Fibroblast of upper back skin (primary cell): Measurements from ENCODE around the gene UNC79.
"Not testable (repeated sequence)": the region's sequence is repeated elsewhere in the genome, so short reads cannot be mapped to it uniquely, and the experiment has no call there.

Experiments
- DNase-seq: peaks from one replicate; pipeline ENCODE4 v3.0.0-alpha.2; 2013

Gene UNC79

GRCh38 chr14:93430315-93431035 is at the start of gene UNC79:
Gene UNC79 (plus strand): TSS chr14:93430939. CDS start chr14:93431030, 91 bp downstream.
- DNase-seq: no peak

- no peak for DNase-seq
These were observed 49.1 kb upstream of the UNC79 start for GRCh38 chr14:93381644-93382043.

- DNase-seq: not testable (repeated sequence)
These were observed 46.5 kb upstream of the UNC79 start for GRCh38 chr14:93384256-93384655.

- no peak for DNase-seq
These were observed 35.5 kb upstream of the UNC79 start for GRCh38 chr14:93395231-93395630.

GRCh38 chr14:93396456-93396855 is 34.3 kb upstream of the UNC79 start:
- DNase-seq: no peak

GRCh38 chr14:93398491-93398890 is 32.2 kb upstream of the UNC79 start:
- no peak for DNase-seq

GRCh38 chr14:93402951-93403350 is 27.8 kb upstream of the UNC79 start:
- no peak for DNase-seq

GRCh38 chr14:93410021-93410420 is 20.7 kb upstream of the UNC79 start:
- no peak for DNase-seq

- no peak for DNase-seq
These were observed 19.8 kb upstream of the UNC79 start for GRCh38 chr14:93410893-93411292.

- DNase-seq: not testable (repeated sequence)
These were observed 5.6 kb upstream of the UNC79 start for GRCh38 chr14:93425136-93425535.

- DNase-seq: no peak
These were observed 4.0 kb upstream of the UNC79 start for GRCh38 chr14:93426750-93427149.

- DNase-seq: no peak
These were observed 414 bp downstream of the UNC79 start for GRCh38 chr14:93431036-93431670.

- no peak for DNase-seq
These were observed 23.5 kb downstream of the UNC79 start for GRCh38 chr14:93454224-93454623.

GRCh38 chr14:93456356-93456755 is 25.6 kb downstream of the UNC79 start:
- no peak for DNase-seq

- DNase-seq: no peak
These were observed 27.5 kb downstream of the UNC79 start for GRCh38 chr14:93458234-93458633.

- DNase-seq: no peak
These were observed 31.7 kb downstream of the UNC79 start for GRCh38 chr14:93462479-93462878.

- DNase-seq: no peak
These were observed 33.5 kb downstream of the UNC79 start for GRCh38 chr14:93464271-93464670.

- DNase-seq: no peak
These were observed 44.7 kb downstream of the UNC79 start for GRCh38 chr14:93475471-93475870.

GRCh38 chr14:93476305-93476704 is 45.6 kb downstream of the UNC79 start:
- DNase-seq: no peak

GRCh38 chr14:93479074-93479473 is 48.3 kb downstream of the UNC79 start:
- DNase-seq: not testable (repeated sequence)

- DNase-seq: no peak
These were observed 50.1 kb downstream of the UNC79 start for GRCh38 chr14:93480867-93481266.

GRCh38 chr14:93481758-93482157 is 51.0 kb downstream of the UNC79 start:
- DNase-seq: peak; percentile 1

GRCh38 chr14:93490001-93490400 is 59.3 kb downstream of the UNC79 start:
- DNase-seq: no peak

- DNase-seq: no peak
These were observed 62.3 kb downstream of the UNC79 start for GRCh38 chr14:93493054-93493453.

- not testable (repeated sequence) for DNase-seq
These were observed 62.9 kb downstream of the UNC79 start for GRCh38 chr14:93493622-93494021.
